ACC112 (cell line): ENCODE results near the gene PRR3.

ENCODE experiments used
- H2AFZ ChIP-seq: fragments of 200-600 bp; sonication (generic); one replicate; pipeline ENCODE4 v1.6.0; 2017; ENCODE audit warnings: antibody characterized with exemption, low read length; ENCODE audit not compliant: unreplicated experiment
- H3K27ac ChIP-seq: fragments of 200-600 bp; sonication (generic); 2 replicates; pipeline ENCODE4 v1.5.1; 2014; ENCODE audit warnings: low read depth, mild to moderate bottlenecking, antibody characterized with exemption, low read length, moderate library complexity
- H3K27me3 ChIP-seq: fragments of 200-600 bp; sonication (generic); 2 replicates; pipeline ENCODE4 v1.6.1; 2014; ENCODE audit warnings: mild to moderate bottlenecking, antibody characterized with exemption, low read length, moderate library complexity, mixed read lengths; ENCODE audit not compliant: insufficient read depth
- H3K36me3 ChIP-seq: fragments of 200-600 bp; sonication (generic); 2 replicates; pipeline ENCODE4 v1.6.1; 2016; ENCODE audit warnings: mild to moderate bottlenecking, antibody characterized with exemption, low read length, moderate library complexity, mixed read lengths; ENCODE audit not compliant: insufficient read depth
- H3K4me1 ChIP-seq: fragments of 200-600 bp; sonication (generic); one replicate; pipeline ENCODE4 v1.6.1; 2016; ENCODE audit warnings: low read length, mixed read lengths; ENCODE audit not compliant: insufficient read depth, unreplicated experiment, control insufficient read depth
- H3K4me3 ChIP-seq: fragments of 200-600 bp; sonication (generic); 2 replicates; pipeline ENCODE4 v1.5.1; 2014; ENCODE audit warnings: mild to moderate bottlenecking, low read depth, low read length
- H3K79me2 ChIP-seq: fragments of 200-600 bp; sonication (generic); one replicate; pipeline ENCODE4 v1.6.0; 2016; ENCODE audit warnings: low read length; ENCODE audit not compliant: control insufficient read depth, unreplicated experiment, insufficient read depth

PRR3 gene

DNA sequence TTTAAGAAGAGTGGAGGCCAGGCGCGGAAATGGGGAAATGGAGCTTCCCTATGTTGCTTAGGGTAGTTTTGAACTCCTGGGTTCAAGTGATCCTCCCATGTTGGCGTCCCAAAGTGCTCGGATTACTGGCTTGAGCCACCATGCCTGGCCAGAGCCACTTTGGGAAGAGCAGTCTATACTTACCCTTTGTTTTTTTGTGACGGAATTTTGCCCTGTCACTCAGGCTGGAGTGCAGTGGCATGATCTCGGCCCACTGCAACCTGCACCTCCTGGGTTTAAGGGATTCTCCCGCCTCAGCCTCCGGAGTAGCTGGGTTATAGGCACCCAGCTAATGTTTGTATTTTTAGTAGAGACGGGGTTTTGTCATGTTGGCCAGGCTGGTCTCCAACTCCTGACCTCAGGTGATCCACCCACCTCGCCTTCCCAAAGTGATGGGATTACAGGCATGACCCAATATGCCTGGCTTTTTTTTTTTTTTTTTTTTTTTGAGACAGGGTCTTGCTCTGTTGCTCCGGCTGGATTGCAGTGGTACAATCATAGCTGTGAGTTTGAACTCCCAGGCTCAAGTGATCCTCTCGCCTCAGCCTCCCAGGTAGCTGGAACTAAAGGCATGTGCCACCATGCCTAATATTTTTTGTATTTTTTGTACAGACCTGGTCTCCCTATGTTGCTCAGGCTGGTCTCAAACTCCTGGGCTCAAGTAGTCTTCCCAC is 42.0 kb downstream of the PRR3 start:
- Histone ChIP-seq H3K27me3 (no peaks in the 10 kb centered on the region), H3K4me1 (no peaks in the 10 kb centered on the region), H3K79me2 (no peaks in the 10 kb centered on the region), H3K36me3 (peaks cover 27% of the 10 kb centered on the region; the same call in 1 of the 2 replicates), H3K4me3 (no peak overlapping the region), H2AFZ (no peak overlapping the region), H3K27ac (no peak overlapping the region)

DNA sequence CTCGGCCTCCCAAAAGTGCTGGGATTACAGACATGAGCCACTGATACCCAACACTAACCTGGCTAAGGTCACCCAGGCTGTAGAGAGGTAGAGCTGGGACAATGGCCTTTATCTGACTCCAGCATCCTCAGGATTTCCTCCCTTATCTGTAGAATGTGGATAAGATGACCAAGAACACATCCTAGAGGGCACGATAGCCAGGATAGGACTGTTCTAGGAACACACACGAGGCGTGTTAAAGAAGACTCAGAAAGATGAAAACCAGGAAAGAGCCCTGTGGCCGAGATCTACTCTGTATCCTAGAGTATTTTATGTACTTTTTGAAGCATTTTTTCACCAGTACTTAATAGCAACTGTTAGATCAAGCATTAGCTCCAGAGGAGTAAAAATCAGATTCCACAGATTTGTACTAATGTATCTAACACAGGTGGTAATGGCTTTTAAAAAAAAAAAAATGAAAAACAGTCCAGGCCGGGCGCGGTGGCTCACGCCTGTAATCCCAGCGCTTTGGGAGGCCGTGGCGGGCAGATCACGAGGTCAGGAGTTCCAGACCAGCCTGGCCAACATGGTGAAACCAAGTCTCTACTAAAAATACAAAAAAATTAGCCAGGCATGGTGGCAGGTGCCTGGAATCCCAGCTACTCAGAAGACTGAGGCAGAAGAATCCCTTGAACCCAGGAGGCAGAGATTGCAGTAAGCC is 42.7 kb downstream of the PRR3 start:
- Histone ChIP-seq H3K4me1 (no peaks in the 10 kb centered on the region), H3K79me2 (no peaks in the 10 kb centered on the region), H3K4me3 (no peak overlapping the region), H2AFZ (no peak overlapping the region), H3K27me3 (no peaks in the 10 kb centered on the region), H3K36me3 (peaks cover 34% of the 10 kb centered on the region; the same call in 1 of the 2 replicates), H3K27ac (no peak overlapping the region)

DNA sequence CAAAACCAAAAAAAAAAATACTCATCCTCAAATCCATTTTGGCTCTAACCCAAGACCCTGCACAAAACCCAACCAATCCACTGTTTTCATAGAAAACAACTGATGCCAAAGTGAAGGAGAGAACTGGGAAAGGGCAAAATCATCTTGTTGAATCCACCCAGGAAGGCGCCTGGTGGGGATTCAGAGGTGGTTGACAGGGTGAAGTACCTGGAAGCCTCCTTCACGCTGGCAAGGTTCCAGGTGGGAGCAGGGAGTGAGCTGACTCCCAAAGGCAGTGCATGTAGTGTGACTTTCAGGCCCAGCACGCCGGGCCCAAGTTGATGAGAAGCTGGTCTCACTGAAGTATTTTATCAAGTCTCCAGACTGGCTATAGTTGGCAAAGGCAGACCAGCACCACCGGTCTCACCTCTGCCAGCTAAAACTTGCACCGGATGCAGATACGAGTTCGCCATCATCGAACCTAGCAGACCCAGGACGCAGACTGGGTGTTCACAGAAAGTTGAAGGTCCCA is 43.4 kb downstream of the PRR3 start:
- no peak overlapping the region for H2AFZ ChIP-seq
- no peak overlapping the region for H3K27ac ChIP-seq
- no peaks in the 10 kb centered on the region for H3K79me2 ChIP-seq
- H3K4me3 ChIP-seq: no peak overlapping the region
- H3K4me1 ChIP-seq: no peaks in the 10 kb centered on the region
- H3K36me3 ChIP-seq: peaks cover 41% of the 10 kb centered on the region; the same call in 1 of the 2 replicates
- no peaks in the 10 kb centered on the region for H3K27me3 ChIP-seq

DNA sequence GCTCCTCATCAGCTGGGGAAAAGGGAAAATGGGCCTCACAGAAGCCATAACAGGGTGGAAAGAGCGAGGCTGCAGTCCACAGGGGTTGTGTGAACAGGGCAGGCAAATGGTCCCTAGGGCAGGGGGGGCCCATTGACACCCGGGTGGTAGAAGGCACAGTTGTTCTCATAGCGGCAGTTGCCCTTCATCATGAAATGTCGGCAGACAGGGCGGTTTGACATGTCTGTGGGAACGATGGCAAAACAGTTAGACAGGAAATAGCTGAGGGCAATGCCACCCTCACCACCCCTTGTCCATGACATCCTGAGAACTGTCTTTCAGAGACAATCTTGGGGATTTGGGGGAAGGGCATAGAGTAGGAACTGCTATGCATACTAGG is 44.3 kb downstream of the PRR3 start:
- H3K4me1 ChIP-seq: no peaks in the 10 kb centered on the region
- no peak overlapping the region for H2AFZ ChIP-seq
- no peaks in the 10 kb centered on the region for H3K79me2 ChIP-seq
- H3K36me3 ChIP-seq: peaks cover 48% of the 10 kb centered on the region
- H3K27ac ChIP-seq: no peak overlapping the region
- H3K4me3 ChIP-seq: no peak overlapping the region
- H3K27me3 ChIP-seq: no peaks in the 10 kb centered on the region

DNA sequence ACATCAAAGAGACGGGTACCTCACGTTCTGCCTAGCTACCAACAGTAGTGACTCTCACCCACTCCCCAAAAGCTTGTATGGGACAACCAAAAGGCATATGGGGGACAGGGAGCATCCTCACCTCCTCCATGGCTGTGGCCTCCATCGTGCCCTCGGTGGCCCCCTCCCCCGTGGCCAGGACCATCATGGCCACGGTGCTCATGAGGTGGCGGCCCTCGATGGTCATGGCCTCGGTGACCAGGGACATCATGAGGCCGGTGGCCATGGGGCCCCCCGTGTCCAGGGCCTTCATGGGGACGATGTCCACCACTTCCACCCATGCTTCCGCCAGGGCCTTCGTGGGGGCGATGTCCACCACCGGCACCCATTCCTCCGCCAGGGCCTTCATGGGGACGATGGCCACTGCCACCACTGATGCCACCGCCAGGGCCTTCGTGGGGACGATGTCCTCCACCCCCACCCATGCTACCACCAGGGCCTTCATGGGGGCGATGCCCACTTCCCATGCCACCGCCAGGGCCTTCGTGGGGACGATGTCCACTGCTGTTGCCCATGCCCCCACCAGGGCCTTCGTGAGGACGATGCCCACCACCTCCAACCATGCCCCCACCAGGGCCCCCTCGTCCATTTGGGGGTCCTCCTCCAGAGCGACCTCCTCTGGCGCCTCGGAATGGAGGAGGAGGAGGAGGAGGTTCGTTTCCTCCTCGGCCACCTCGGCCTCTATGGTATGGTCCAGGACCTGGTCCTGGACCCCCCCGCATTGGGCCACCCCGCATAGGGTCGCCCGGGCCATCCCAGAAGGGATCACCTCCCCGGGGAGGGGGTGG is 44.9 kb downstream of the PRR3 start:
- H3K27ac ChIP-seq: no peak overlapping the region
- H3K79me2 ChIP-seq: no peaks in the 10 kb centered on the region
- no peak overlapping the region for H2AFZ ChIP-seq
- peaks cover 54% of the 10 kb centered on the region for H3K36me3 ChIP-seq
- H3K4me3 ChIP-seq: no peak overlapping the region
- no peaks in the 10 kb centered on the region for H3K27me3 ChIP-seq
- H3K4me1 ChIP-seq: no peaks in the 10 kb centered on the region

DNA sequence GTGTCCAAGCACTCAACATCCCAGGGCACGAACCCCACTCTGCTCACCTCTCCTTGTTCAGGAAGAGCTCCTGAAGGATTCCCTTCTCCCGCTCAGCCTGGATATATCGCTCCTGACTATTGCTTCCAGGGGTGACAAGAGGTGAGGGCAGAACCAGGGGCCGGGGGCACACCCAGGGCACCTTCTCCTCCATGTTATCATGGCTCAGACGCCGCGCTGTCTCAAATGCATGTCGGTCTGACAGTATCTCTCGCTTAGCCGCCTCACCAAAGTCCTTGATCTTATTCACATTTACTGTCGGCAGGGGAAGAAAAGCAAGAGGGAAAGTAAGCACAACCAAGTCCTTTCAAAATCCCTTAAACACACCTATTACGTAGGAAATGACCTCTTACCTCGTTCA is 46.9 kb downstream of the PRR3 start:
- Histone ChIP-seq H3K4me3 (no peak overlapping the region), H3K36me3 (peaks cover 65% of the 10 kb centered on the region), H3K79me2 (peaks cover 4% of the 10 kb centered on the region), H3K4me1 (no peaks in the 10 kb centered on the region), H2AFZ (no peak overlapping the region), H3K27ac (no peak overlapping the region), H3K27me3 (no peaks in the 10 kb centered on the region)

DNA sequence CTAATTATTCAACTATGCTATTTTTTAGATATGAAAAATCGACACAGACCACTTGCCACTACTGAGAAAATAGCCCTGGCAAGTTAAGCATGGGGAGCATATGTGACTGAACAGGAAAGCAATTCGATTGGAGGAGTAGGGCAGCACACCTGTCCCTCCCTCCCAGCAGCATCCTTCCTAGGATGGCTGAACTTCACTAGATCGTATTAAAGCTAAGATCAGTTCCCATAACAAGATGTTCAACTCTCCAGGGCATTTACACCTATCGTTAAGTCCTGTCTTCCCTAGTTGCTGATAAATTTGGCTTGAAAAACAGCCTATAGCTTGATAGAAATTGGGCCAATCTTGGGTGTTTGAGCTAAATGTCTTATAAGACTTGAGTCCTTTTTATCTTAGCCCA is 53.0 kb downstream of the PRR3 start:
- no peak overlapping the region for H2AFZ ChIP-seq
- no peak overlapping the region for H3K4me3 ChIP-seq
- H3K27ac ChIP-seq: peak overlapping the region; percentile 14; the same call in 1 of the 2 replicates
- H3K27me3 ChIP-seq: no peaks in the 10 kb centered on the region
- peaks cover 38% of the 10 kb centered on the region for H3K79me2 ChIP-seq
- peaks cover 42% of the 10 kb centered on the region for H3K36me3 ChIP-seq
- peaks cover 32% of the 10 kb centered on the region for H3K4me1 ChIP-seq

DNA sequence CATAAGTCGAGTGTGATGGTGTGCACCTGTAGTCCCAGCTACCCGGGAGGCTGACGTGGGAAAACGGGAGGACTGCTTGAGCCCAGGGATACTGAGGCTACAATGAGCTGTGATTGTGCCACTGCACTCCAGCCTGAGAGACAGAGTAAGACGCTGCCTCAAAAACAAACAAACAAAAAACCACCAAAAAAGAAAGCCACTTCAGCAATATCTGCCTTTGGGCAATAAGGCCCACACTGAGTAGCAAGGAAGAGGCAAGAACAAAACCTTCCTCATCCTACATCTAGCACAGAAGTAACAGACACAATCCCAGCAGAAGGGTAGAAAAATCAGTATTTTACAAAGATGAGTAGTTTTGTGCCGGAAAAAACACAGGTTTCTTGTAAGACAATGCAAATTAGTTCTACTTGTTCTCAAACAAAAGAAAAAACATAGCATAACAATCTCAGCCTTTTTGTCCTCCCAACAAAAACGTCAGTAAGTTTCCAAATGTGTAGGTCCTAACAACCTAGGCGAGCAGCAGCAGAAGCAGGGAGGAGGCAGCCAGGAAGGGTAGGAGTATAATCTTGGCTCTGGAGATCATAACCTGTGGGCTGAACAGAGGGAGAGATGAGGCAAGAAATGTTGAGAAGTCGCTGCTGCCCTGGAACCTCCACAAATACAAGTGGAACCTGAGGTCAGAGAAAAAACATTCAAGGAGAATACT is 54.2 kb downstream of the PRR3 start:
- Histone ChIP-seq H3K79me2 (peaks cover 47% of the 10 kb centered on the region), H3K4me1 (peaks cover 32% of the 10 kb centered on the region), H3K27me3 (no peaks in the 10 kb centered on the region), H3K27ac (no peak overlapping the region), H2AFZ (no peak overlapping the region), H3K36me3 (peaks cover 38% of the 10 kb centered on the region), H3K4me3 (no peak overlapping the region)

DNA sequence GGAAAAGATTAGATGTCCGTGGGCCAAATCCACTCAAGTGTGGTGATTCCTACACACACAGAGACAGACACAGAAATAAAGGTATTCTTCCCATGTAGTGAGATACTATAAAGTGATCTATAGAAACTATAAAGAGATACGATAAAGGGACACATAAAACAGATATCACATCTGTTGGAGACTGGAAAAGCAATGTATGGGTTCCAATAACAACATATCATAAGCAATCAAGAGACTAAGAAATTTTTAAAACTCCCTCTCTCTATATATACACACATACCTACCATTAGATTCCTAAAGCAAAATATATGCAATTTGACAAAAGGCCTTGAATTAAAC is 54.7 kb downstream of the PRR3 start:
- H3K27ac ChIP-seq: no peak overlapping the region
- H3K36me3 ChIP-seq: peaks cover 38% of the 10 kb centered on the region
- H3K4me3 ChIP-seq: no peak overlapping the region
- no peak overlapping the region for H2AFZ ChIP-seq
- H3K27me3 ChIP-seq: no peaks in the 10 kb centered on the region
- H3K79me2 ChIP-seq: peaks cover 53% of the 10 kb centered on the region
- H3K4me1 ChIP-seq: peaks cover 32% of the 10 kb centered on the region

DNA sequence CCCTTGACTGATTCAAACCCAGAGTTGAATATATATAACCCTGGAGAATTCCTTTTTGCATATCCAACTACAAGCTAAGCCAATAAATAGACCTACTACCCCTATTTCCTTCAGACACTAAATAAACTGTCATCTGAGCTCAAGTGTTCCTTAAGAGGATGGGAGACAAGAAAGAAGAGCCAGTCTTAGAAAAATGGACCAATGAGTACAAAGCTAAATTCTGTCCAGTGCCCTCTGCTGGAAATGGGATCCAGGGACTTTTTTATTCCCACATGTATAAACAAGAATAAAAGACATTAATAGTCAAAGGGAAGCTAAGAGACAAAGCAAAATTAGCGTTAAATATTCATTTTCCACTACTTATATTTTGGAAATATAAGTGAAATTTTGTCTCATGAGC is 55.1 kb downstream of the PRR3 start:
- peak overlapping the region; percentile 55 for H3K27ac ChIP-seq
- peaks cover 36% of the 10 kb centered on the region for H3K36me3 ChIP-seq
- H3K4me3 ChIP-seq: no peak overlapping the region
- no peak overlapping the region for H2AFZ ChIP-seq
- H3K79me2 ChIP-seq: peaks cover 56% of the 10 kb centered on the region
- H3K4me1 ChIP-seq: peaks cover 32% of the 10 kb centered on the region
- H3K27me3 ChIP-seq: no peaks in the 10 kb centered on the region
